H1 (cell line): Measurements from ENCODE around the gene RASAL1.

ENCODE experiments used
- EZH2 ChIP-seq: fragments of 200-600 bp; sonication (generic); IDR thresholded peaks from 2 replicates; pipeline ENCODE4 v1.7.1; 2012; ENCODE audit warnings: low read depth, mild to moderate bottlenecking, moderate library complexity, low read length, inconsistent platforms; ENCODE audit not compliant: severe bottlenecking
- HDAC2 ChIP-seq, 2 experiments: fragments of 300-600 bp in 1 of 2; sonication (generic) in 1 of 2; IDR thresholded peaks; 2 replicates each; pipeline ENCODE4 v1.6.1; 2011 to 2012; ENCODE audit warnings: low read depth in 2 of 2, low read length in 2 of 2, mild to moderate bottlenecking in 2 of 2, moderate library complexity in 2 of 2, borderline replicate concordance in 1 of 2, inconsistent platforms in 1 of 2
- MAFK ChIP-seq: IDR thresholded peaks from 2 replicates; pipeline ENCODE4 v1.6.1; 2012; ENCODE audit warnings: low read depth, mild to moderate bottlenecking, improper control_type of control experiment, low read length
- POLR2AphosphoS5 ChIP-seq: IDR thresholded peaks from 2 replicates; pipeline ENCODE4 v1.6.1; 2011; ENCODE audit warnings: low read depth, low read length
- TCF12 ChIP-seq: IDR thresholded peaks from 2 replicates; pipeline ENCODE4 v1.6.1; 2011; ENCODE audit warnings: low read depth, mild to moderate bottlenecking, low read length
- ZNF274 ChIP-seq: IDR thresholded peaks from 2 replicates; pipeline ENCODE4 v1.7.0; 2012; ENCODE audit warnings: low read length, borderline replicate concordance; ENCODE audit errors: extremely low read depth
- TF ChIP-seq, protein P1 (sequence below), 3 experiments: IDR thresholded peaks; 1 replicate in 2 of 3; 2 replicates in 1 of 3; pipeline versions ENCODE4 v1.5.1 to v1.6.1; 2011; ENCODE audit warnings: low read length in 3 of 3, mild to moderate bottlenecking in 3 of 3, inconsistent platforms in 2 of 3, low read depth in 1 of 3, moderate library complexity in 1 of 3; ENCODE audit not compliant: insufficient read depth in 1 of 3; ENCODE audit errors: control extremely low read depth in 1 of 3

DNA sequence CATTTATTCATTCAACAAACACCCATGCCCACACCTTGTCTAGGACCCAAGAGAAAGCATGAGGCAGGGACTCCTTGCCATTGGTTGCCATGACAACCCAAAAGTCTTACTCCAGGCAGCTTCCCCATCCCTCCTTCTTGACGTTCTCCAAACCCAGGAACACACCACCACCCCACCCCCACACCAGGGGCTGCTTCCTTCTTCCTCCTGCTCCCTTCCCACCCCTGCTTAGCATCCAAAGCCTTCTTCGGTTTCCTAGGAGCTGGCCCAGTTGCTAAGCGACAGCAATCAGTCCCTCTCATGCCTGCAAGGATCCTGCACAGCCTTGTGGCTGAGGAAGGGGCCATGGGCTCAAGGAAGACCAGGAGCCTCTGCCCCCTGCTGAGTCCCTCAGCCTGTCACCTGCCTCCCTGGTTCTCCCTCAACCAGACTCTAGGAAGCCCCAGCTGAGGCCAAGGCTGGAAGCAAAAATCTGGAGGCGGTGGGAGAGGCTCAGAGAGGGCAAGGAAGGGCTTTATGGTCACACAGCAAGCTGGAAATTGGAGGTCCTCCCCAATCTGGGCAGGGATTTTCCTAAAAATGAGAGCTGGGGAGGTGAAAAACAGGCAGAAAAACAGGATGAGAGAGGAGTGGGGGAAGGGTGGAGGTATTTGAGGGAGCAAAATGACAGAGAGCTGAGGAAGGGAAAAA, 15.4 kb downstream of the RASAL1 start:
- TF ChIP-seq, protein P1, sequence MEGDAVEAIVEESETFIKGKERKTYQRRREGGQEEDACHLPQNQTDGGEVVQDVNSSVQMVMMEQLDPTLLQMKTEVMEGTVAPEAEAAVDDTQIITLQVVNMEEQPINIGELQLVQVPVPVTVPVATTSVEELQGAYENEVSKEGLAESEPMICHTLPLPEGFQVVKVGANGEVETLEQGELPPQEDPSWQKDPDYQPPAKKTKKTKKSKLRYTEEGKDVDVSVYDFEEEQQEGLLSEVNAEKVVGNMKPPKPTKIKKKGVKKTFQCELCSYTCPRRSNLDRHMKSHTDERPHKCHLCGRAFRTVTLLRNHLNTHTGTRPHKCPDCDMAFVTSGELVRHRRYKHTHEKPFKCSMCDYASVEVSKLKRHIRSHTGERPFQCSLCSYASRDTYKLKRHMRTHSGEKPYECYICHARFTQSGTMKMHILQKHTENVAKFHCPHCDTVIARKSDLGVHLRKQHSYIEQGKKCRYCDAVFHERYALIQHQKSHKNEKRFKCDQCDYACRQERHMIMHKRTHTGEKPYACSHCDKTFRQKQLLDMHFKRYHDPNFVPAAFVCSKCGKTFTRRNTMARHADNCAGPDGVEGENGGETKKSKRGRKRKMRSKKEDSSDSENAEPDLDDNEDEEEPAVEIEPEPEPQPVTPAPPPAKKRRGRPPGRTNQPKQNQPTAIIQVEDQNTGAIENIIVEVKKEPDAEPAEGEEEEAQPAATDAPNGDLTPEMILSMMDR (IDR thresholded peaks at IDR 0.05; ENCODE audit: control extremely low read depth in 1 of 3, insufficient read depth in 1 of 3, low read depth in 1 of 3, low read length in 3 of 3): no peak
- TF ChIP-seq POLR2AphosphoS5: no peak
- TF ChIP-seq HDAC2 (IDR thresholded peaks at IDR 0.05; ENCODE audit: borderline replicate concordance in 1 of 2, low read depth in 2 of 2, low read length in 2 of 2): no peak; a peak in 1 of 4 replicates
- no peak for TF ChIP-seq EZH2
- TF ChIP-seq MAFK: no peak
- no peak for TF ChIP-seq TCF12
- TF ChIP-seq ZNF274: no peak
